CD4-positive, alpha-beta T cell (primary cell): ENCODE data around the gene TIMM17A. TPM values are rescaled to one million over a fixed set of nuclear protein-coding genes. Genes with fewer than 3 reads are reported as not detected.

ENCODE experiments used
- ATAC-seq: fragments of 200-7000 bp; cut with Tn5 transposase; one replicate; pipeline ENCODE4 v1.10.0; 2022; ENCODE audit warnings: mild to moderate bottlenecking; ENCODE audit not compliant: poor library complexity
- CTCF ChIA-PET: fragments of 350-600 bp; sonication (Branson Sonifier 250); formaldehyde crosslinking; loops from one replicate; lab custom pipeline; 2021; ENCODE audit warnings: antibody characterized with exemption, inconsistent platforms; lab: Charles Lee
- POLR2A ChIA-PET: fragments of 350-600 bp; sonication (Branson Sonifier 250); formaldehyde crosslinking; loops from one replicate; lab custom pipeline; 2021; ENCODE audit warnings: antibody characterized with exemption, inconsistent platforms; lab: Charles Lee
- DNase-seq, 14 experiments: peaks; one replicate each; pipeline ENCODE4 v3.0.0-alpha.2; 2013 to 2020; ENCODE audit warnings: mixed read lengths in 2 of 14
- H3K27ac ChIP-seq, 2 donors: one replicate each; pipeline versions ENCODE4 v1.5.1 to v1.7.0; 2013; ENCODE audit warnings: low read length in 2 of 2, low read depth in 1 of 2, mild to moderate bottlenecking in 1 of 2
- H3K27me3 ChIP-seq, 2 experiments: 1 replicate in 1 of 2; 2 replicates in 1 of 2; pipeline versions ENCODE4 v1.6.1 to v1.7.0; 2013; ENCODE audit warnings: low read length in 2 of 2, control low read depth in 1 of 2, mild to moderate bottlenecking in 1 of 2, moderate library complexity in 1 of 2; ENCODE audit not compliant: insufficient read depth in 2 of 2, control insufficient read depth in 1 of 2
- H3K36me3 ChIP-seq: one replicate; pipeline ENCODE4 v1.6.1; 2013; ENCODE audit warnings: low read length, control low read depth; ENCODE audit not compliant: insufficient read depth
- H3K4me1 ChIP-seq: one replicate; pipeline ENCODE4 v1.6.1; 2013; ENCODE audit warnings: low read length, control low read depth; ENCODE audit not compliant: insufficient read depth
- H3K4me3 ChIP-seq: one replicate; pipeline ENCODE4 v1.5.1; 2013; ENCODE audit warnings: mild to moderate bottlenecking, low read length, moderate library complexity
- H3K9me3 ChIP-seq, 2 experiments: 1 replicate in 1 of 2; 2 replicates in 1 of 2; pipeline versions ENCODE4 v1.6.1 to v1.7.0; 2013; ENCODE audit warnings: low read length in 2 of 2, mild to moderate bottlenecking in 2 of 2, control low read depth in 1 of 2, moderate library complexity in 1 of 2; ENCODE audit not compliant: control insufficient read depth in 1 of 2, insufficient read depth in 1 of 2
- H3K27ac Mint-ChIP-seq: one replicate; pipeline ENCODE4 v1.8.0; 2020; ENCODE audit warnings: mixed read lengths
- H3K27me3 Mint-ChIP-seq: one replicate; pipeline ENCODE4 v1.8.0; 2021; ENCODE audit warnings: mixed read lengths
- H3K36me3 Mint-ChIP-seq: one replicate; pipeline ENCODE4 v1.8.0; 2021; ENCODE audit warnings: low read depth, mixed read lengths
- H3K4me1 Mint-ChIP-seq: one replicate; pipeline ENCODE4 v1.8.0; 2021; ENCODE audit warnings: low read depth, mixed read lengths
- H3K4me3 Mint-ChIP-seq: one replicate; pipeline ENCODE4 v1.8.0; 2020; ENCODE audit warnings: mild to moderate bottlenecking, mixed read lengths
- H3K9me3 Mint-ChIP-seq: one replicate; pipeline ENCODE4 v1.8.0; 2020; ENCODE audit warnings: mixed read lengths
- CTCF ChIP-seq: fragments of 200-600 bp; IDR thresholded peaks from one replicate; pipeline ENCODE4 v1.8.0; 2022; ENCODE audit warnings: antibody characterized with exemption, mild to moderate bottlenecking
- intact Hi-C, 2 experiments: fragments of 100-400 bp; cut with DNase I in 1 of 2; cut with micrococcal nuclease in 1 of 2; formaldehyde crosslinking; loops; one replicate each; pipeline versions ENCODE4 v1.15.1 to v1.9.0; 2023 to 2025; cut with DNase I, micrococcal nuclease
- total RNA-seq, 174 experiments: library from RNA in 2 of 174; stranded (reverse) in 2 of 174; gene quantifications; one replicate each; pipeline ENCODE4 v1.2.3 and lab custom pipeline; 2021 to 2026

Gene TIMM17A
- total RNA-seq, 2 experiments from 2014 or later, result 46.2 to 49.6 TPM

GRCh38 chr1:201944639-201945038, 10.7 kb upstream of the TIMM17A start:
- H3K4me3 Mint-ChIP-seq, result no peak overlapping the region
- H3K27me3 Mint-ChIP-seq, result peaks cover 68% of the 10 kb centered on the region
- ChIA-PET POLR2A (no interaction called here), CTCF (no interaction called here)
- ATAC-seq (no peak), DNase-seq (no peak)
- intact Hi-C loops, result loop anchor here in 1 of 2 experiments (5.0 kb wide), 1 partner anchor 48 kb away; no protein-coding TSS in a partner anchor
- Histone ChIP-seq H3K27me3 (peaks cover 36 to 43% of the 10 kb centered on the region in 2 experiments), H3K9me3 (peaks cover 0 to 8% of the 10 kb centered on the region in 2 experiments), H3K27ac (no peak overlapping the region), H3K36me3 (no peaks in the 10 kb centered on the region), H3K4me1 (peaks cover 8% of the 10 kb centered on the region), H3K4me3 (no peak overlapping the region)
- H3K9me3 Mint-ChIP-seq, result no peaks in the 10 kb centered on the region
- H3K36me3 Mint-ChIP-seq, result no peaks in the 10 kb centered on the region
- peaks cover 19% of the 10 kb centered on the region for H3K4me1 Mint-ChIP-seq
- TF ChIP-seq CTCF, result no peak
- no peak overlapping the region for H3K27ac Mint-ChIP-seq

- ATAC-seq (no peak), DNase-seq (no peak)
- intact Hi-C loops, result no loop called here
- Mint-ChIP-seq H3K27ac (no peak overlapping the region), H3K36me3 (no peaks in the 10 kb centered on the region), H3K4me1 (peaks cover 19% of the 10 kb centered on the region), H3K4me3 (no peak overlapping the region), H3K27me3 (peaks cover 68% of the 10 kb centered on the region), H3K9me3 (no peaks in the 10 kb centered on the region)
- Histone ChIP-seq H3K27ac (no peak overlapping the region), H3K9me3 (peaks cover 0 to 8% of the 10 kb centered on the region in 2 experiments), H3K4me3 (no peak overlapping the region), H3K36me3 (no peaks in the 10 kb centered on the region), H3K4me1 (peaks cover 8% of the 10 kb centered on the region), H3K27me3 (peaks cover 36 to 41% of the 10 kb centered on the region in 2 experiments)
- no peak for TF ChIP-seq CTCF
- ChIA-PET POLR2A (interaction anchor here (0.6 kb wide), 1 partner anchor 10 kb away, joined by 4 read pairs; the partner anchor contains the start of gene TIMM17A), CTCF (interaction anchor here (1.3 to 1.6 kb wide), 2 partner anchors 10 to 49 kb away, joined by 4 to 5 read pairs; partner anchors contain the start of gene TIMM17A)
Measured at GRCh38 chr1:201945157-201945556, 10.1 kb upstream of the TIMM17A start.

- CTCF ChIA-PET, result interaction anchor here (1.3 to 1.6 kb wide), 2 partner anchors 9 to 50 kb away, joined by 4 to 5 read pairs; partner anchors contain the start of gene TIMM17A
- no peak overlapping the region for H3K4me3 Mint-ChIP-seq
- no peak overlapping the region for H3K27ac ChIP-seq
- H3K27ac Mint-ChIP-seq, result no peak overlapping the region
- POLR2A ChIA-PET, result interaction anchor here (1.2 kb wide), 1 partner anchor 9 kb away, joined by 3 read pairs; no protein-coding TSS in a partner anchor
- ATAC-seq, result no peak
- no peaks in the 10 kb centered on the region for H3K36me3 ChIP-seq
- peaks cover 36 to 41% of the 10 kb centered on the region in 2 experiments for H3K27me3 ChIP-seq
- H3K9me3 ChIP-seq, result peaks cover 0 to 8% of the 10 kb centered on the region in 2 experiments
- H3K4me1 ChIP-seq, result peaks cover 8% of the 10 kb centered on the region
- peaks cover 68% of the 10 kb centered on the region for H3K27me3 Mint-ChIP-seq
- no peak overlapping the region for H3K4me3 ChIP-seq
- no peak for TF ChIP-seq CTCF
- no peak for DNase-seq
- H3K36me3 Mint-ChIP-seq, result no peaks in the 10 kb centered on the region
- H3K9me3 Mint-ChIP-seq, result no peaks in the 10 kb centered on the region
- intact Hi-C loops, result loop anchor here in 1 of 2 experiments (1.0 kb wide), 1 partner anchor 16 kb away; no protein-coding TSS in a partner anchor
- H3K4me1 Mint-ChIP-seq, result peaks cover 19% of the 10 kb centered on the region
Measured at GRCh38 chr1:201945863-201946223, 9.5 kb upstream of the TIMM17A start.
